ENCODE measurements around the gene SH3BP4.

SH3BP4 gene

GRCh38 chr2:235041221-235041917, 89.6 kb downstream of the SH3BP4 start:
- no peak for ATAC-seq

GRCh38 chr2:235041918-235042575, 90.2 kb downstream of the SH3BP4 start:
- ATAC-seq (no peak), DNase-seq (no peak)

More at GRCh38 chr2:235041221-235041917, 89.6 kb downstream of the SH3BP4 start:
- no peak for DNase-seq

GRCh38 chr2:235042576-235043515, 91.0 kb downstream of the SH3BP4 start:
- DNase-seq (no peak), ATAC-seq (no peak)

- peak; percentile 6 for DNase-seq
- ATAC-seq: no peak
Measured at GRCh38 chr2:235043762-235044500, 92.1 kb downstream of the SH3BP4 start.

GRCh38 chr2:235044501-235045271, 92.9 kb downstream of the SH3BP4 start:
- DNase-seq (peak; percentile 22), ATAC-seq (peak; percentile 47)

- DNase-seq (peak; percentile 41), ATAC-seq (peak; percentile 65)
Measured at GRCh38 chr2:235045336-235045972, 93.6 kb downstream of the SH3BP4 start.

- ATAC-seq: no peak
Measured at GRCh38 chr2:235045973-235046343, 94.1 kb downstream of the SH3BP4 start.

GRCh38 chr2:235046589-235046988, 94.8 kb downstream of the SH3BP4 start:
- DNase-seq (no peak), ATAC-seq (no peak)

More at GRCh38 chr2:235045973-235046343, 94.1 kb downstream of the SH3BP4 start:
- no peak for DNase-seq

GRCh38 chr2:235047171-235048160, 95.6 kb downstream of the SH3BP4 start:
- no peak for DNase-seq
- no peak for ATAC-seq

GRCh38 chr2:235048549-235048948, 96.7 kb downstream of the SH3BP4 start:
- DNase-seq (no peak), ATAC-seq (no peak)

GRCh38 chr2:235049069-235049468, 97.3 kb downstream of the SH3BP4 start:
- no peak for DNase-seq
- no peak for ATAC-seq

GRCh38 chr2:235049719-235050118, 97.9 kb downstream of the SH3BP4 start:
- DNase-seq: no peak
- ATAC-seq: no peak

- DNase-seq (no peak), ATAC-seq (no peak)
Measured at GRCh38 chr2:235050980-235051351, 99.1 kb downstream of the SH3BP4 start.

GRCh38 chr2:235051436-235052260, 99.8 kb downstream of the SH3BP4 start:
- ATAC-seq: no peak
- no peak for DNase-seq

GRCh38 chr2:235052514-235053354, 100.9 kb downstream of the SH3BP4 start:
- DNase-seq (no peak), ATAC-seq (no peak)

GRCh38 chr2:235053651-235054050, 101.8 kb downstream of the SH3BP4 start:
- ATAC-seq: no peak
- no peak for DNase-seq

- ATAC-seq (no peak), DNase-seq (no peak)
Measured at GRCh38 chr2:235054475-235054874, 102.7 kb downstream of the SH3BP4 start.

- no peak for ATAC-seq
- DNase-seq: no peak
Measured at GRCh38 chr2:235054919-235055318, 103.1 kb downstream of the SH3BP4 start.

Data from stimulated activated naive CD8-positive, alpha-beta T cell treated with anti-CD3 and anti-CD28 coated beads, Interleukin-15, Interleukin-2, amounts not matched to agents 100 U/mL and 50 U/mL, for 24 hours (primary cell).